Measurements from ENCODE around the gene TRPT1.
"Not testable (repeated sequence)": the region's sequence is repeated elsewhere in the genome, so short reads cannot be mapped to it uniquely, and the experiment has no call there.

Gene TRPT1

DNA sequence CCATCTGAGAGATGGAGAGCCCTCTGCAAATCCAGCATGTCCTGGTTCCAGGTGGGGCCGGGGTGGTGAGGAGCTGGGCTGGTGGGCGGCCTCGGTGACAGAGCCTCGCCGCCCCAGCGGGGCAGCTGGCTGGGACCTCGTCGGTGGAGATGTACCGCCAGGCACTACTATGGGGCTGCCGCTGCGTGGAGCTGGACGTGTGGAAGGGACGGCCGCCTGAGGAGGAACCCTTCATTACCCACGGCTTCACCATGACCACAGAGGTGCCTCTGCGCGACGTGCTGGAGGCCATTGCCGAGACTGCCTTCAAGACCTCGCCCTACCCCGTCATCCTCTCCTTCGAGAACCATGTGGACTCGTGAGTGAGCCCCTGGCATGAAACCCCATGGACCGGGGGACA is 32.4 kb upstream of the TRPT1 start:
- DNase-seq: no peak

DNA sequence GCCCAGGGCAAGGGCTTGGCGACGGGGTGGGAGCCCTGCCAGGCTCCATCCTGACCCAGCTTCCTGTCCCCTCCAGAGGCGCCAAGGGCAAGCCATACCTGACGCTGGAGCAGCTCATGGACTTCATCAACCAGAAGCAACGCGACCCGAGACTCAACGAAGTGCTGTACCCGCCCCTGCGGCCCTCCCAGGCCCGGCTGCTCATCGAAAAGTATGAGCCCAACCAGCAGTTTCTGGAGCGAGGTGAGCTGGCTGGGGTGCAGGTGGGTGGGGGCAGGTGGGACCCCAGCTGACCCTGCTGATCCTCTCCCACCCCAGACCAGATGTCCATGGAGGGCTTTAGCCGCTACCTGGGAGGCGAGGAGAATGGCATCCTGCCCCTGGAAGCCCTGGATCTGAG is 30.3 kb upstream of the TRPT1 start:
- DNase-seq: no peak

DNA sequence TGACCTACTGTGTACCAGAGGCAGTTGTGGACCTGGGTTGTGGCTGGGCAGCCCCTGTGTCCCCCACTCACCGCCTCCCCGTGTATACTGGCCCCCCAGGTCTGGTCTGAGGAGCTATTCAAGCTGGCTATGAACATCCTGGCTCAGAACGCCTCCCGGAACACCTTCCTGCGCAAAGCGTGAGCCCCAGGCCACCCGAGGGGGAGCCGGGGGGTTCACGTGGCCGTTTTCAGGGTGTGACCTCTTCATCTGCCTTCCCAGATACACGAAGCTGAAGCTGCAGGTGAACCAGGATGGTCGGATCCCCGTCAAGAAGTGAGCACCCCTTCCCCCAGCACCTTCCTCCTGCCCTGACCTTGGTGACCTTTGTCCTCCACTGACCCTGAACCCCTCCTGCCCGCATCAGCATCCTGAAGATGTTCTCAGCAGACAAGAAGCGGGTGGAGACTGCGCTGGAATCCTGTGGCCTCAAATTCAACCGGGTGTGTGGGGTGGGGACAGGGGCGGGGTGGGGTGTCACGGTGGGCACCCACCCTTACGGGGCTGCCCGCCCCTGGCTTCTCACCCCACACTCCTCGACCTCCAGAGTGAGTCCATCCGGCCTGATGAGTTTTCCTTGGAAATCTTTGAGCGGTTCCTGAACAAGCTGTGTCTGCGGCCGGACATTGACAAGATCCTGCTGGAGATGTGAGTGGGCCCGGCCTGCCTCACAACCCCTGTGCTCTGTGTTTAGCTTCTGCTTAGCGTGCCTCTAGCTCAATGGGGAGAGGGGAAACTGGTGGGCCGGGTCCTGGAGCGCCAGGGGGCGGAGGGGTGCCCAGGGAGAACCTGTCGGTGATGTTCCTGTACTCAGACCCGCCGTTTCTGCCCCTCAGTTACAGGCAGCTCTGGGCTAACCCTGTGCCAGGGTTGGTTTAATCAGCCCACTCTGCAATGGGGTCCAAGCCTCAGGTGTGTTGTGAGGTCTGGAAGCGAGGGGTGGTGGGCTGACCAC is 29.4 kb upstream of the TRPT1 start:
- no peak for DNase-seq

DNA sequence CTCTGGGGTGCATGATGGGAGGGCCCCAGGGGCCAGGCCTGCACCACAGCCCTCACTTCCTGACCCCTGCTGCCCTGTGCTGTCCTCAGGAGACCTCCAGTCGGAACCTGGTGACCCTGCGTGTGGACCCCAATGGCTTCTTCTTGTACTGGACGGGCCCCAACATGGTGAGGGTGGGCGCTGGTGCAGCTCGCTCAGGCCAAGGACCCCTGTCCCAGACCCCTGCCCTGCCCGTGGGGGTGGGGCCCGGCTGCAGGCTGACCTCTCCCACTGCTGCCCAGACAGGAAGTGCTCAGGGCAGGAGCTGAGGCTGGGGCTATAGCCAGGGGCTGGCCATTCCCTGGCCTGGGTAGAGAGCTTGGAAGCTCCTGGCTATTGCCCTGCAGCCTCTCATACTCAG is 28.3 kb upstream of the TRPT1 start:
- no peak for DNase-seq

DNA sequence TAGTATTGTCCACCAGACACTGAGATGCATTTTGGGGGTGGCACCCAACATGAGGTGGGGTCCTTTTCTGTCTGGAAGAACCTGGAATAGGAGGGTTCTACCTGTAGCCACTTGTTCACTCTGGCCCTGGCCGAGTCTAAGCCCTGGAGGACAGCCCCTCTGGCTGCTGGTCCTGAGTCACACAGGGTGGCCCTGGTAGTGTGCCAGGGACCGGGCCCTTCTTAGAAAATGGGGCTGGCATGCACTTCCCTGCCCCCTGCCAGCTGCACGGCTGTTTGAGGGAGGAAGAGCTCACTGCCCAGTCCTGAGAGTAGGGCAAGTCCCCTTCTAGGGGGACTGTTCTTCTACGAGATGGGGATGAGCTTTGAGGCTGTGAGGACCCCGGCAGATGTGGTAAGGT is 27.5 kb upstream of the TRPT1 start:
- DNase-seq: no peak

DNA sequence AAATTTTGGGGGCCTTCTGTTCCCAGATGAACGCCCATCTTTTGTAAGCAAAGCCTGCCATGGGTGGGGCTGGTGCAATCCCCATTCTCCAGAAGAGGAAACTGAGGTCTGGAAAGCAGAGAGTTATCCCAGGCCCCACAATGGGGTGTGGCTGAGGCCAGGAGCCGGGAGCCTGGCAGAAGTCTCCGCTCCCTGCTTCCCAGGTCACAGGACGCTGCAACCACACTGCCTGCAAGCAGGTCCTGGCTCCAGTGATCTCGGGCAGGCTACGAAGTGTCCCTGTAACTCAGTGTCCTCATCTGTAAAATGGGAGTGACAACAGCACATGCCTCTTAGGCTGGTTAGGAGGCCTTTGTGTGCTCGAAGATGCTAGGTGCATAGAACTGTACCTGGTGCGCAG is 27.1 kb upstream of the TRPT1 start:
- no peak for DNase-seq

DNA sequence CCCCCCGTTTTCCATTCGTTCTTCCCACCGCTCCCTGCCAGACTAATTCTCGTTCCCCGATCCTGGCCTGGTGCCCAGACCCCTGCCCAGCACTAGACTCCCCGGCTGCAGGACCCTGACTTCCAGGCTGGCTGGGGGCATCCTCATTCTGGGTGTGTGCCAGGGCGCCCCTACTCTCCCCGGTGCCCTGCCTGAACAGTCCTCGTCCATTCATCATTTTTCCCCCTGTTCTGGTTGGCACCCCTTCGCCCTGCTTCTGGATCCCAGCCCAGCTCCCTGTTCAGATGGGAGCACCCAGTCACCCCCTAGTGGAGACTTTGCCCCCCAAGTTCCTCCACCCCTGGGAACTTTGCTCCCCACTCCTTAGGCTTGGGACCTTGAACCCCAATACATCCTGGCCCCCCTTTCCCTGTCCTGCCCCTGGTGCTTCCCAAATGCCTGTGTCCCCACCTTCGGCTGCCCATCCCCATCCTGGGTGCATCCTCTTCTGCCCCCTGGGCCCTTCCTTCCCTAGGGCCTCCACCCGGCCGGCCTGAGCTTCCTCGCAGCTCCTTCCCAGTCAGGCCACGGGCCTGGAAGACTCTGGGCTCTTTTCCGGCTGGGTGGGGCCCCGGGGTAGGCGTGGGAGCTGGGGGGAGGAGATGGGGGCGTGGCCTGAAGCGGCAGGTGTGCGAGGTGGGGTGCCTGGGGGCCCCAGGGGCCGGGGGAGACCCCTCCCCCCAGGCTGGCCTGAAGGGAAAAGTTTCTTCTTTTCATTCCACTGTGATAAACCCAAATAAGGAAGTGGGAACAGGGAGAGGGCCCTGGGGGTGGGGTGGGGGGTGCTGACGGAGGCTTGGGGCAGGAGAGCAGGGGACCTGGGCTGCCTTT is 26.3 kb upstream of the TRPT1 start:
- no peak for DNase-seq

DNA sequence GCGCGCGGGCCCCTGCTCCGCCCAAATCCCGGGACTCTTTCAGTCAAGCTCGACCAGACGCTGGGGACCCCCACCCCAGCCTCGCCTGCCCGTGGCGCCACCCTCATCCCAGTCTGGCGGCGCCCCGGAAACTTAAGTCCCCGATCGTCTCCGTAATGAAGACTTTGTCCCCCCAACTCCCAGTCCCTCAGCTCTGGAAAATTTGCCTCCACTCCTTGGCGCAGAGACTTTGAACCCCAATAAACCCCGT is 25.7 kb upstream of the TRPT1 start:
- DNase-seq: no peak

DNA sequence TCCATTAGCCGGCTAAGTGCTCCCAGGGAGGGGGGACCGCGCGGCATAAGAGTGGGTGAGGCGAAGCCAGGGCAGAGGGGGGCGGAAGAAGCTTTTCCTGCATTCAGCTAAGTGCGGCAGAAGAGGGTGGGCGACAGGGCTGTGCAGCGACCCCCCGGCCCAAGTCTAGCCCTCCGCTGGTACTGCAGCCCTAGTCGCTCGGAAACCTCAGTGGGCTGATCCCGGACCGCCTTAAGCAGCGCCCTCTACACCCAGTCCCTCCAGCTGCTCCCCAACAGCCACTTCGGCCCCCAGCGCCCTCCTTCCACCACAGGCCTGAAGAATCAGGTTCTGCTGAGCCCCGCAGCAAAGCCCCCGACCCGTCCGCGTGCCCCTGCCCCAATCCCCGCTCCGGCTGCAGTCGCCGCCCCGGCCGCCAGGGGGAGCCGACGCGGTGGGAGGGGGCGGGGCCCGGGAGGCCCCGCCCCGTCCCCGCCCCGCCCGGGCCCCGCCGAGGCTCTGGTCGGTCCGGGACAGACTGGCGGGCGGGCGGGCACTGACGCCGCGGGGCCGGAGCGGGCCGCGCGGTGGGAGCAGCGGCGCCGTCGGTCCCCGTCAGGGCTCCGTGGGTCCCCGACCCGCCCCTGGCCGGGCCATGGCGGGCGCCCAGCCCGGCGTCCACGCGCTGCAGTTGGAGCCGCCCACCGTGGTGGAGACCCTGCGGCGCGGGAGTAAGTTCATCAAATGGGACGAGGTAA is 25.2 kb upstream of the TRPT1 start, which contains the start of gene PLCB3:
TSS of gene PLCB3 (plus strand) at position 515 of the 737 bp plus-strand sequence. CDS start at position 635, 120 bp downstream.
- no peak for DNase-seq

DNA sequence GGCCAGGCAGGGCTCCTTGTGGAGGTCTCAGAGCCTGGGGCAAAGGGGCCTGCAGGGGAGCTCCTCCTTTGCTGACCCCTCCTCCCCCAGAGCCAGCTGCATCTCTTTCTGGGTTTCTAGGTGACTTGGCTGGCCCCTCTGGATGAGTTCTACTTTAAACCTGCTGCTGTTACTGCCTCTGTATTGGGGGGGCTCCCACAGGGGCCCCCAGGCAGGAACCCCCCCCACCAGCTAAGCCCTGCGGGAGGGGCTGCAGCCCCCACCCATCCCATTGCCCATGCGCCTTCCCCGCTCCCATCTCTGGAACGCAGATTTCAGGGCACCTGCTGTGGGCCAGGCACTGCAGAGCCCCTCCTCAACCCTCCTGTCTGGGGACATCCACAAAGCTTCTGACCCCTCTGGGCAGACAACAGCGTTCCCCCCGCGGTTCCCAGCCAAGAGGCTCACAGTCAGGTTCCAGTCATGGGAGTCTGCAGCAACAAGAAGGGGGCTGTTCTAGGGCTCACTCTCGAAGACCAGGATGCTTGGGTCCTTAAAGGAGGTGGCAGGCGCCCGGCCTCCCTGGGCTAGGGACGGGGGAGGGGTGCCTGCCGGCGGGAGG is 24.5 kb upstream of the TRPT1 start:
- no peak for DNase-seq

DNA sequence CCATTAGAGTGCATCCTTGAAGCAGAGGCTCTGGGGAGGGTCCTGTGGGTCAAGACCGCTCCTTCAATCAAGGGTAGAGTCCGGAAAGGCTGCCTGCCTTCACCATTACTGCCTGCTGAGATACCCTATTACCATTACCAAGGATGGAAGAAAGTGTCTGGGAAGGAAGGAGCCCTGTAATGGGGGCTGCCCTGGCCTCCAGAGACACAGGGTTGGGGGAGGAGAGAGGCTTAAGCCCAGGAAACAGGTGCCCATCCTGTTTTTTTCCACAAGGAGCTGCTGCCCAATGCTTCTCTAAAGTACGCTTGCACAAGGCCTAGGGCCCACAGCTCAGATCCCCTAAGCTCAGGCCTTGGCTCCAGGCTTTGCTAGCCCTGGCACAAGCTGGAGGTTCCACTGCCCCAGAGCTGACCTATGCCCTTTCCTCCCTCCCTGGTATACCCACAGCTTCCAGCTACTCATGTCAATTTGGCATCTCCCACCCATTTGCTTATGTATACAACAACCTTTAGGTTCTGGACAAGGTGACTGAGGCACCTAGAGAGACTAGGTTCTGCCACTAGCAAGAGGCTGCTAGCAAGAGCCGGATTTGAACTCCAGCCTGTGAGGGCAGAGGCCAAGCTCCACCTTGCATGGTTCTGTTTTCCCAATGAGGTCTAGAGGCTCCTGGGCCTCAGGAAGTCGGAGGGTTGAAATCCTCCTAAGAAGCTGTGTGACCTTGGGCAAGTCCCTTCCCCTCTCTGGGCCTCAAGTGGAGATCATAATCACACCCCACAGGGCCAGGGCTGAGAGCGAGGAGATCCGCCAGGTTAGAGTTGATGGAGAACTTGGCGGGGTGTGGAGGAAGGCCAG is 23.8 kb upstream of the TRPT1 start:
- no peak for DNase-seq

DNA sequence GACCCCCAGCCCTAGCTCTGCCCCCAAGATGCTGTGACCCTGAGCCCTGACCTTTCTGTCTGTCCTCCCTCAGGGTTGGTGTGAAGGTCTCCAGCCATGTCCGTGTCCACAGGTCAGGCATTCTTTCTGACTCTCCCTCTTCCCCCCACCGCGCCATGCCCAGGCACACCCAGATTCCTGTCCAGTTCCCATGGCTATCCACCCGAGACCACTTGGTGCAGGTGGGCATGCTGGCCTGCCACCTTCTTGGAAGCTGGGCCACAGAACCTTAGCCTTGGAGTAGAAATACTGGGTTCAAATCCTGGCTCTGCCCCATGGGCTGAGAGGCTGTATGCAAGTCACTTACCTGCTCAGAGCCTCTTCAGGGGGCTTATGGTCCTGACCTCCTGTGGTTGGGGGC is 23.1 kb upstream of the TRPT1 start:
- DNase-seq: no peak

DNA sequence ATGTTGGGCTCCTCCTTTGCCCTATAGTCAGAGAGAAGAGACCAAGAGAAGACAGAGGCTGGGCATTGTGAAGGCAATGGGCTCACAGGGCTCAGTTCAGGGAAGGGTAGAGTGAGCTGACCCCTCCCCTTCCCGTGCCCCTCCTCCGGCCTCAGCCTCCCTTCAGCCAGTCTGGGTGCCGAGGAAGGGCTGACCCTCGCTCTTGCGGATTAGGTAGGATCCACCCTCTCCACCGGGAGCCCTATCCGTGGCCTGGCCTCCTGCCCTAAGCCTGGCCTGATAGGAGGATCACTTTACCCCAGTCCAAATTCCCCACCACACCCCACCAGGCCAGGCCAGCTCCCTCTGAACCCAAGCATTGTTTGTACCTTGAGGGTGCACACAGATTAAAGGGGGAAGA is 22.6 kb upstream of the TRPT1 start:
- DNase-seq: no peak

DNA sequence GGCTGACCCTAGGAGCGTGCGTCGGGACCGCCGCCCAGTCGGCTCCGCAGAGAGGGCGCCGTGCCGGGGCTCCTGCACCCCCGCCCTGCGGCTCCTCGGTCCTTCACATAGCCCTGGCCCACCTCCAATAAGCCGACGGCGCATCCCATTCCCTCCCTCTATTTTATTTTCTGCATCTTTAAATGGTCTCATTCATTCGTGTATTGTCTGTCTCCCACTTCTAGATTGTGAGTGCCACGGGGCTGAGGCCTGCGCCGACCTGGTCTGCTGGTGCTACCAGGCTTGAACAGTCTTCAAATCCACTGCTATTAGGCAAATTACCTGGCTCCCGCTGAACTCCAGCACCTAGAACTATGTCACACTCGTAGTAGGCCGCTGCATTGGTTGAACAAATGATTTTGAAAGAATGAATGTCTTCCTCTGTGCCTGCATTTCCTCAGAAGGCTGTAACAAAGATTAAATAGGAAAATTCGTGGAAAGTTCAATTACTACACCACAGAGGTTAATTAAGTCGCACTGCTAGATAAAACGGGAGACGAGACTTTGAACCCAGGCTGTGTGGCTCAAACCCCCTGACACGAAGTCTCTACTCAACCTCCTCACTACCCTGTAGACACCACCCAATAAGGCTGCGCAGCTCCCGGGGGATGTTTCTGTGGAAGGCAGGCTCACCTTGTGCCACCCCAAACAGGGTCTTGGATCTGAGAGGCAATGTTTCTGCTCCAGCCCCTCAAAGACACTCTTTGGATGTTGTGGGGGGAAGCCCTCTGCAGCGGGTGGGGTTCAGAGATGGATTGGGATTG is 21.9 kb upstream of the TRPT1 start:
- DNase-seq: no peak

DNA sequence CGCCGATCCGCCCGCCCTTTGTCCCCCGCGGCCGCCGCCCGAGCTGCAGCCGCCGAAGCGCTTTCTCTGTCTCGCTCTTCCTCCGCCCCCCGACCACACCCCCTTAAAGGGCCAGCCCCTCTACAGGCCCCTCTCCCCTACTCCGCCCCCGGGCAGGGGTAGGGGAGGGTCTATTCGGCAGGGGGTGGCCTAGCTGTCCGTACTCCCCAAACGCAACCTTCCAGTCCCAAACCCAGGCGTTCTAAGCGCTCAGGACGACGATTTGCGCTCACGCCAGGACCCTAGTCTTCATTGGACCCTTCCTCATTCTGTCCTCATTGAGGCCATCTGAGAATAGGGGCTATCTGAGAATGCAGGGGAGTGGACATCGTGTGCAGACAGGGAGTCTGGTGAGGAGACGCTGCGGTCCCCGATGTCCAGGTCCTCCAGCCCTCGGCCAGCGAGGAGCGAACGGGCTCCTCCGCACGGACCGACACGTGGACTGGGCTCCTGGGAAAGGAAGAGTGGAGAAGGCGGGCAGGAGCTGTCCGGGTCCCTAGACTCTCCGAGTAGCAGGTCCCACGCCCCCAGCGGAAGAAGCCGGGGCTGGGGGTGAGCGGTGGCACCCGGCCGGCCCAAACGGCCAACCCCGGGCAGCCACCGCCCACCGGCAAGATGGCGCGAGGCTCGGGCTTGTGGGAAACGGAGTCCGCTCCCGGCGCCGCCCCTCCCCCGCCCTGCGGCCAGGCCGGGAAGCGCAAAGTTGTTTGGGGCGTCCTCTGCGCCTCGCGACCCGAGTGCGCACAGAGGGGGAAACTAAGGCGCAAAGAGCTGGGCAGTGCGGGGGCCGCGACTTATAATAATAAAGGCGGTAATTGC is 21.1 kb upstream of the TRPT1 start, which contains the start of gene PPP1R14B:
TSS of gene PPP1R14B (minus strand) at position 73 of the 858 bp plus-strand sequence. CDS start 270 bp downstream, outside the sequence.
- no peak for DNase-seq

DNA sequence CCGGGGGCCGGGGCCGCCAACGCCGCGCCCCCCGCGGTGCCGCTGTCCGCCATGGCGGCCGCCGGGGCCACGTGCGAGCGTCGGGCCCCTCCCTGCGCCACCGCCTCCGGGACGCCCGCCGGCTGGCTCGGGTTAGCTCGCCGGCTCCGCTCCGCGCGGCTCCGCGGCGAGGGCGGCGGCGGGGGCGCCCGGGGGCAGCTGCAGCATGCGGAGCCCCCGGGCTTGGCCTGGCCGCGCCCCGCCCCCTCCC is 20.6 kb upstream of the TRPT1 start:
- DNase-seq: not testable (repeated sequence)

DNA sequence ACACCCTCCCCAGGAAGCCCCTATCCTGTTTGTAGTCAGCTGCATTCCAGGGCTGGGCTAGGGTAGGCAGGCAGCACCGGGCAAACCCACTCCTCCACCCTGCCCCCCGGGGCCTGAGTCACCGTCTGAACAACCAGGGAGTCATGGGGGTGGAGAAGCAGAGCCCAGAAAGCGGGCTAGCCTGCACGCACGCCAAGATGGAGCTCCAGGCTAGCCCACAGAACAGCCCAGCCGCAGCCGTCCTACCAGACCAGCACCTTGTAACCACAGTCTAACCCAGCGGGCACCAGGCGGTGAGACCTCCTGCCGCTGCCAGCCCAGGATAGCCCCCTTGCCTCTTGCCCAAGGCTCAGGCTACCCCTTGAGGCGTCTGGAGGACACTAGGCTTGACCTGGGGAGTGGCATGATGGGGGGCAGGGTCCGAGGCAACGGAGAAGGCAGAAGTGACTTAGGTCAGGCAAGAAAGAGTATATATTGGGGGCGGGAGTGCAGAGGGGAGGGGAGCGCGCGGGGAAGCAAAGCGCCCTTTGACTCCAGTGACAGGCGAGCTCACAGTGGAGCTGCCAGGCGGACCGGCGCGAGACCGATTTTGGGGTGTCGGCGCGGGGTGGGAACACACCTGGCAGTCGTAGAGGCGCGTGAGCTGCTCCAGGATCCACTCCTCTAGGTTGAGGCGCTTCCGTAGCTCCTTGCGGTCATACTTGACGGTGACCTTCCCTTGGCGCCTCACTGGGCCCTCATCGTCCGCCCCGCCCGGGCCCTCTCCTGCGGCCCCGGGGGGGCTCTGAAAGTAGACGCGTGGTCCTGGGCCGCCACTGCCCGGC is 20.0 kb upstream of the TRPT1 start:
- DNase-seq: peak; percentile 86

DNA sequence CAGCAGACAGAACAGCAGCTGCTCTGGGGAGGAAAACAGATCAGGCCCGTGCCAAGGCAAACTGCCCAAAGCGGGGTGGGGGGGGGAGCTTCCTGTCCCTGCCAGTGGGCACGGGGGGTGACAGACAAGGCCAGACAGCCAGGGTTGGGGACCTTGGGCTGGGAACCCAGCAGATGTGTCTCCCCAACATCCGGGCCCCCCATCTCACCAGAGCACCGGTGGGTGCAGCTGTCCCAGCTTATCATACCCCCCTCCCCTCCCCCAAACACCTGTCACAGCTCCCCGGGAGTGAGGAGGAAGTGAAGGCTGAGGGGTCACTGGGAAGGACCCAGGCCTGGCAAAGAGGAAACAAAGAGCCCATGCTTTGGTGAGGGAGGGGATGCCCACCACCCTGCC is 19.4 kb upstream of the TRPT1 start:
- no peak for DNase-seq

DNA sequence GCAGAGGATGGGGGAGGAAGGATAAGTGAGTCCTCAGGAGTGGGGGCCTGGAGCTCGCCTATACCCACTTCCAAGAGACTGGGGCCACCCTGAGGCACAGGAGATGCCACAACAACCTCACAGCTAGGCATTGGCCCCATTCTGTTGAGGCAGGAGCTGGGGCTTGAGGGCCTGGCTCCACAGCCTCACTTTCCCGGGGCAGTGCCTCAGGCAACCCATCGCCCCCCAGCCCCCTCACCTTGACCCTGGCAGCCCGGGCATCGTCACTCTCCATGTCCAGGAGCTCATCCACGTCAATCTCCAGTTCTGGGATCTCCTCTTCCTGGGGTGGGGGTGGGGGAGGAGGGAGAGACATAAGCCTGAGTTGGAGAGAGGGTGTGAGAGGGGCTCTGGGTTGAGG is 19.0 kb upstream of the TRPT1 start:
- no peak for DNase-seq
